GM21515 (cell line): ENCODE measurements around the gene TMEM123.

Experiments used
- ATAC-seq: cut with Tn5 transposase; IDR thresholded peaks from one replicate; pipeline ENCODE4 v1.9.1; 2021; ENCODE audit not compliant: unreplicated experiment

Gene TMEM123

GRCh38 chr11:102426570-102426969, 26.0 kb downstream of the TMEM123 start:
- no peak for ATAC-seq

GRCh38 chr11:102426000-102426399, 26.6 kb downstream of the TMEM123 start:
- ATAC-seq = no peak

DNA sequence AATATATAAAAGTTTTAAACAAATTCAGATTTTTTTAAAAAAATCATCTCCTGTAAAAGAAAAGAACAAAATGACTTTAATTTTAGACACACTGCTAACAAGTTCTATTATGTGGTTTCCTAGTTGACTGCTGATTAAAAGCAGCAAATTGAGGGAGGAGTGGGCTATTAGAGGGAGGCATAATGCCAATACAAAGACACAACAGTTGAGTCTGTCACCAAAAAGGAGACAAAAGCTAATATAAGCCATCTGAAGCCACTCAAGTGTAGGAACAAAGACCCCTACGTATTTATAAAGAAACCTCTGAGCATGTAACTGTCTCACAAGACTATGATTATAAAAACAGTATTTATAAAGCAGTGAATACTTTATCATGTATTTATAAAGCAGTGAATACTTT, 28.6 kb downstream of the TMEM123 start:
- no peak for ATAC-seq

DNA sequence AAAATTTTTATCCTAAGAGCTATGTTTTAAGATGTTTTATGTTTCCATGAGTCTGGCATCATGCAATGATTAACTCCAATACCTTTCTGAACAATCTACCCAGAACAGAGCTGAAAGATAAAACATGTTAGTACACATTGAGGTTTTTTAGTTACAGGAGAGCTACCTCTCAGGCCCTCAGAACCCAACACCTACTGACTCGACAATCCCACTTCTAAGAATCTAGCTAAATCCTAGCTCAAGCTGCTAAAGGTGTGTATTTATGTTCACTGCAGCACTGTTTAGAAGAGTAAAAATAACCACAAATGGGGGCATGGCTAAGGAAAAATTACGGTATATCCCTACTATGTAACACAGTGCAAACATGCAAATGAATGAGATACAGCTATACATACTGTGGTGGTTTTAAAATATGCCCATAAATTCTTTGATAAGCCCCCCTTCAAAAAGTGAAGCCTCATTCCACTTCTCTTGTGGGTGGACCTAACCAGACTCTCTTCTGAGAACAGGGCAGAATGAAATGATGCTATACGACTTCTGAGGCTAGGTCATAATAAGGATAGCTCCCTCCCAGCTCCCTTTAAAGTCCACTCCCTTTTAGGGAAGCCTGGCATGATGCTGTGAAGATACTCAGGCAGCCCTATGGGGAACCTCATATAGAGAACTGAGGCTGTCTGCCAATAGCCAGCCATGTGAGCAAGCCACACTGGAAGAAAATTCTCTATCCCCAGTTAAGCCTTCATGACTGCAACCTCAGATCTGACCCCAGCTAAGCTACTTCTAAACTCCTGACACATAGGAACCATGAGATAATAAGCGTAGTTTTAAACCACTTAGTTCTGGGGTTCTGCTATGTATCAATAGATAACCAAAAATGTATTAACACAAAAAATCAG, 29.5 kb downstream of the TMEM123 start:
- ATAC-seq = no peak

DNA sequence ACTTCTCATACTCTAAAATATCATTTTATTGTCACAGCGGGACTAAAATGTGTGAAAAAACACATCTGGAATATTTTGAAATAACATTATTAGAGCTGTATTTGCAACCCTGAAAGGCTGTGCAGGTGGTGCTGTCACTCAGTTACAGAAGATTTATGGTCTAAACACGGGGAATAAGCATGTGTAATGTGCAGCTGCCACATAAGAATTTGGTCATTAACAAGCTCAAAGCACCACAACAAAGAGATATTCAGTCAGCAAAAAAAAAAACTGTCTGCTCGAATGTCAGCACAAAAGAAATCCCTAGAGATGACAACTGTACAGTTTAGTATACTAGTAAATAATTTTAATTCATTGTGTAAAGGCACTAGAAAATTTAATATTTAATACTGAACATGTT, 31.3 kb downstream of the TMEM123 start:
- no peak for ATAC-seq

DNA sequence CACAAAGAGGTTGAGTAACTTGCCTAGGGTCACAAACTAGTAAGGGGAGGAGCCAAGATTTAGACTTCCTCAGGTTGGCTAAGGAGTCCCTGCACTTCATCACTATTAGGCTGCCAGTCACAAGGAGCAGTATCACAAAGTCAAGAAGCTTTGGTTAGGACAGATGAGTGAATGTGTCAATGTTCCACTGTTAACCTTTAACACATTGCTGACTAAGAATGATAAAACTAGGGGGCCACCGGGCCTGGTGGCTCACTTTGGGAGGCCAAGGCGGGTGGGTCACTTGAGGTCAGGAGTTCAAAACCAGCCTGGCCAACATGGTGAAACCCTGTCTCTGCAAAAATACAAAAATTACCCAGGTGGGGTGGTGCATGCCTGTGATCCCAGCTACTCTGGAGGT, 32.0 kb downstream of the TMEM123 start:
- no peak for ATAC-seq

- ATAC-seq = no peak
Measured at GRCh38 chr11:102419181-102419580, 33.4 kb downstream of the TMEM123 start.

DNA sequence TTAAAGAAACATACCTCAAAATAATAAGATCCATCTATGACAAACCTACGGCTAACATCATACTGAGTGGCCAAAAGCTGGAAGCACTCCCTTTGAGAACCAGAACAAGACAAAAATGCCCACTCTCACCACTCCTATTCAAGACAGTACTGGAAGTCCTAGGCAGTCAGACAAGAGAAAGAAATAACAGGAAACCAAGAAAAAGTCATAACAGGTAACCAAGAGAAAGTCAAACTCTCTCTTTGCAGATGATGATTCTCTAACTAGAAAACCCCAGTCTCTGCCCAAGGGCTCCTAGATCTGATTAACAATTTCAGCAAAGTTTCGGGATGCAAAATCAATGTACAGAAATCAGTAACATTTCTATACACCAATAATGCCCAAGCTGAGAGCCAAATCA, 35.6 kb downstream of the TMEM123 start:
- no peak for ATAC-seq

DNA sequence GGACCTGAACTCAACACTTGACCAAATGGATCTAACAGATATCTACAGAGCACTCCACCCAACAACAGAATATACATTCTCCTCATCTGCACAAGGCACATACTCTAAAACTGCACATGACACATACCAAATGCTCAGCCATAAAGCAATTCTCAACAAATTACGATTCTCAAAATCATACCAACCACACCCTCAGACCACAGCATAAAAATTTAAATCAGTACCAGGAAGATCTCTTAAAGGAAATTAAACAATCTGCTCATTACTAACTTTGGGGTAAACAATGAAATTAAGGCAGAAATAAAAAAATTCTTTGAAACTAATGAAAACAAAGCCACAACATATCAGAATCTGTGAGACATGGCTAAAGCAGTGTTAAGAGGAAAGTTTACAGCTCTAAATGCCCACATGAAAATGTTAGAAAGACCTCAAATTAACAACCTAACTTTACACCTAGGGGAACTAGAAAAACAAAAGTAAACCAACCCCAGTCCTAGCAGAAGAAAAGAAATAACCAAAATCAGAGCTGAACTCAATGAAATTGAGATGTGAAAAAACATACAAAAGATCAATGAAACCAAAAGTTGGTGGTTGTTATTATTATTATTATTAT, 37.2 kb downstream of the TMEM123 start:
- ATAC-seq = no peak

DNA sequence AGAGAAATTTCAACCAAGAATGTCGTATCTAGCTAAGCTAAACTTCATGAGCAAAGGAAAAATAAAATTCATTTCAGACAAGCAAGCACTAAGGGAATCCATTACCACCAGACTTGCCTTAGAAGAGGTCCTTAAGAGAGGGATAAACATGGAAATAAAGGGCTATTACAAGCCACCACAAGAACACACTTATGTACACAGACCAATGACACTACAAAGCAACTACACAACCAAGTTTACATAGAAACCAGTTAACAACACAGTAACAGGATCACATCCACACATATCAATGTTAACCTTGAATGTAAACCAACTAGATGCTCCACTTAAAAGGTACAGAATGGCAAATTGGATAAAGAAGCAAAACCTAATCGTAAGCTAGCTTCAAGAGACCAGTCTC, 38.0 kb downstream of the TMEM123 start:
- no peak for ATAC-seq

DNA sequence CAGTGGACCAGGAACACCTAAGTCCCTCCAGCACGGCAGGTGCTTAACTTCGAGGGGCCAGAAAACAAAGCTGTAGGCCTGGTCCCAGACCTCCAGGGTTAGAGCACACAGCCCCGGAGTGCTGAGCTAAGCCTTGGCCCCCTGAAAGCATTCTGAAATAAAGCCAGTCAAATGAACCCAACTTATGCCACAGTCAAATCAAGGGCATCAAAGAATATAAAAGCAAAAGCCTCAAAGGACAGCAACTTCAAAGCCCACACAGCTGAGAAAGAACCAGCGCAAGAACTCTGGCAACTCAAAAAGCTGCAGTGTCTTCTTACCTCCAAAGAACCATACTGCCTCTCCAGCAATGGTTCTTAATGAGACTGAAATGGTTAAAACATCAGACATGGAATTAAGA, 39.1 kb downstream of the TMEM123 start:
- no peak for ATAC-seq

GRCh38 chr11:102411142-102411541, 41.4 kb downstream of the TMEM123 start:
- no peak for ATAC-seq

GRCh38 chr11:102410382-102410784, 42.2 kb downstream of the TMEM123 start:
- ATAC-seq = no peak

GRCh38 chr11:102408339-102408738, 44.2 kb downstream of the TMEM123 start:
- ATAC-seq = no peak

DNA sequence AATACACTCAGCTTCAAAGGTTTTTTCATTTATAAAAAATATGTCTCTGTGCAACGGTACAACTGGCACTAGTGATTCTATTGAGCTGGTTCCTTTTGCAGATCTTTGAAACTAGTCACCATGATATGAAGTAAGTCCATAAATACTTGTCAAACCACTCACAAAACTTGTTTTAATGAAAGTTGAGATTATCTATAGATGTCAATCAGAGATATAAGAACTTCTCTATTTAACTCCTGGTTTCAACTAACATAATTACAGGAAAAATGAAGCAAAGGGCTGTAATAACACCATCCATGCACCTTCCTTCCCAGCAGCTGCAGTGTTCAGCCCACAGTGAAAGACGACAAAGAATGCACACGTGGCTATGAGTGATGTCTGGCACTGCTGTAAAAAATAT, 44.7 kb downstream of the TMEM123 start:
- no peak for ATAC-seq

GRCh38 chr11:102406099-102406498, 46.5 kb downstream of the TMEM123 start:
- no peak for ATAC-seq

DNA sequence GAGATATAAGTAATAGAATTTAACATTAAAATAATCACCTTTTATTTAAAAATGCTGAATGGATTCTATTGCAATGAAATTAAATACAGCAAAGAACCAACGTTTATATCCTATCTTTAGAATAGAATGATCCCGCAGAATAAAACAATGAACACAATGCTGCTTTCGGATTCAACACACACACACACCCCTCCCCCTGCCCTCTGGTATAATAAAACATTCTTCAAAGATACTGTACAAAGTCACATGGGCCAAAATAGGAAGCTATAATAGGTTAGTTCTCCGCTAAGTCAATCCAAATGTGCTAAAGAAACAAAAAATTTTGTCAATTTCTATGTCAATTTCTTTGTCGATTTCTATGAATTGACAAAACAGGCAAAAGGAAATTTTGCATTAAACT, 47.1 kb downstream of the TMEM123 start:
- ATAC-seq = no peak

DNA sequence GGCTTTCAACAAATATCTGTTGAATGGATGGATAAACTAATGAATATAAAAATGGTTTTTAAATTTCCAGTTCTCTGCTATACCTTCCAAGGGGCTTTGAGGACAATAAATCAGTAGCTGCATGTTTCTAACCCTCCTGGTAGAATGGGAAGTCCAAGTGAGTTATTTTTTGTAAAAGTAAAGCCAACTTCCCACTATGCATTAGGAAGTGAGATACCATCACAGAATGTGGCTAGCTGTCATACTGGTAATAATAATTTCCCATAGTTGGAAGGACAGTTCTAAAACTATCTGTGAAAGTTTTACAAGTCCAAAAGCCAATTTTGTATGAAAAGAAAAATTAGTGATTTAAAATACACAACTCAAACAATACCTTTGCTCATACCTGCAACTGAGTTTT, 50.0 kb downstream of the TMEM123 start:
- no peak for ATAC-seq

GRCh38 chr11:102401905-102402304, 50.7 kb downstream of the TMEM123 start:
- ATAC-seq = no peak

- no peak for ATAC-seq
Measured at GRCh38 chr11:102400603-102401002, 52.0 kb downstream of the TMEM123 start.

DNA sequence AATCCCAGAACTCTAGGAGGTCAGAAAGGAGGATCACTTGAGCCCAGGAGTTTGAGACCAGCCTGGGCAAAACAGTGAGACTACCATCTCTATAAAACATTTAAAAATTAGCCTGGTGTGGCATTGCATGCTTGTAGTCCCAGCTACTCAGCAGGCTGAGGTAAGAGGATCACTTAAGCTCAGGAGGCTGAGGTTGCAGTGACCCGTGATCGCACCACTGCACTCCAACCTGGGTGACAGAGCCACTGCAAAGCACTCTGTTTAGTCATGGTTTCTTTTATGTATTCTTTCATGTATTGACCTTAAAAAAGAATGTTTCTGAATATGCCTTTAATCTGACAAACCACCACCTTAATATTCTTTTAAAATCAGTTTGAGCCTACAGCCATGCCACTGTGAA, 53.4 kb downstream of the TMEM123 start:
- ATAC-seq = no peak

- no peak for ATAC-seq
Measured at GRCh38 chr11:102398297-102398696, 54.3 kb downstream of the TMEM123 start.
